Metanephros (tissue), 1 donor: ENCODE data around the gene SLC5A3. TPM values are rescaled to one million over a fixed set of nuclear protein-coding genes. Genes with fewer than 3 reads are reported as not detected.

Source experiments
- total RNA-seq: library from RNA; depleted of rRNA; stranded (reverse); fragments of >200 nt; gene quantifications from one replicate; pipeline ENCODE4 v1.2.3, GENCODE V29; 2014

The SLC5A3 gene
- 58.7 TPM for total RNA-seq

DNA sequence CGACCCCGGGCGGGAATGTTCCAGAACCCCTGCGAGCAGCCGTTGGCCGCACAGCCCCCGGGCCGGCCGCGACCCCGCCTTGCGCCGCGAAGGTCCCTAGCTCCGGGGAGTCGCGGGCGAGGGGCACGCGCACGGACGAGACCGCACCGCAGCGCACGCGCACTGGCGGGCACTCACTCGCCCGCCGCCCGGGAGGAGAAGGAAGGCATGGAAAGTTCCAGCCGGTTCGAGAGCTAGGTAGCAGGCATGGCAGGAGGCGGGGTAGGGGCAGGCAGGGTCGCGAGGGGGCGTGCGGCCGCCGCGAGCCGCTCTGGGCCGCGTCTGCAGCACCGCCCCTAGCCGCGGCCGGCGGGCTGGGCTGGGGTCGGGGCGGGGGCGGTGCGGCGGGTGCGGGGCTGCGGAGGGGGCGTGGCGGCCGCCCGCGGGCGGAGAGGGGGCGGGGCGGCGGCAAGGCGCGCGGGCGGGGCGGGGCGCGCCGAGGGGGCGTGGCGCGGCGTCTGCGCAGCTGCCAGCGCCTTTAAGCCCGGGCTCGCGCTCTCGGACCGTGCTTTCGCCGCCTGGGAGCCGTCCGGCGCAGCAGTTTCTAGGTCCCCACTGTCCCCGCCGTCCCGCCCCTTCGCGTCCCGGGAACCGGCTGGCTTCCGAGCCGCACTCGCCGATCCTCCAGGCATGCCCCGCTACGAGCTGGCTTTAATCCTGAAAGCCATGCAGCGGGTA is at the start of gene SLC5A3, which contains the start of gene MRPS6:
Gene SLC5A3, plus strand, starts transcription at position 547 of the 717 bp plus-strand sequence. CDS start 21,621 bp downstream, outside the sequence.
Gene MRPS6, plus strand, starts transcription at position 547 of the 717 bp plus-strand sequence. Its CDS starts 123 bp downstream, at position 670.

Other genes starting within 250 kb of the SLC5A3 start
- gene ATP5PO, start 157.8 kb upstream of the SLC5A3 start, total RNA-seq: 143 TPM
- gene MRPS6, start within 50 bp of the SLC5A3 start, total RNA-seq: 44.3 TPM